Measurements from ENCODE around the gene CHERP. TPM values are rescaled to one million over a fixed set of nuclear protein-coding genes. Genes with fewer than 3 reads are reported as not detected.

CHERP gene
- total RNA-seq, 4 donors from 2014 or later = 11.4 to 26.4 (median 22.4) TPM

DNA sequence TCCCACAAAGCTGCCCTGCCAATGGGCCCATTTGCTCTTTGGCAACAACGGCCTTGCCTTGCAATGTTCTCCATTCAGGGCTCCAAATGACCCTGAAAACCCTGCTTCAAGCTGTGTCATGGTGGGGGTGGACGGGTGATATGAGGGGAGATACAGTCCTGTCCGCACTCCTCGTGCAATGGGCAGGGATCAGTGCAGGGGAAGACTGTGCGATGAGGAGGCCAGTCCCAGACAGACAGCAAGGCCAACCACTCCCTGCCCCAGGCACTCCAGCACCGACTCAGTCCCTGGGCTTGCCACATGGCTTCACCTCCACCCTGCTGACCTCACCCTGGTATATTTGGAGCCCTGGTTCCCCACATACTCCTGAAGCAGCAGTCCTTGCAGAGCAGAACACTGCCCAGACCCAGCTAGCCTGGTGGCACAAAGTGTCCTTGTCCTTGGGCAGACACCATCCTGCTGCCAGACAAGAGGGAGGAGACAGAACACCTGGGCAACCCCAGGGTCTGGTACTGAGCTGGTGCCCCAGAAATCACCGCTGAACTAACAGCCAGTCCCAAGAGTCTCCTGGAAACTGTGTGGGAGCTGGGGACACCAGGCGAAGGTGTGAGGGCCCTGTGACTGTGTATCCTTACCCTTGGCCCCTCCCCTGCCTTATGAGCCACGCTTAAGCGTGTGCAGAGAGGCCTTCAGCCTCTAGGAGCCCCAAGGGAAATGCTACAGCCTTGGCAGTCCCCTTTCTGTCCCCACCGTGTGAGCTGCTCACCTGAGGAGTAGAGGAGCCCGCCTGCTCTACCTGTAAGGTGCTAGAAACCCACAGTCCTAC is 39.1 kb upstream of the CHERP start:
- Histone ChIP-seq H3K9me3 (no peaks in the 10 kb centered on the region), H3K4me3 (no peak overlapping the region), H3K27ac (peak overlapping the region in 1 of 4 donors; percentile 55), H3K4me1 (peaks cover 8 to 52% (median 31%) of the 10 kb centered on the region in 4 donors), H3K36me3 (peaks cover 0 to 29% (median 0%) of the 10 kb centered on the region in 3 donors), H3K27me3 (no peaks in the 10 kb centered on the region)
- TF ChIP-seq, protein P1, sequence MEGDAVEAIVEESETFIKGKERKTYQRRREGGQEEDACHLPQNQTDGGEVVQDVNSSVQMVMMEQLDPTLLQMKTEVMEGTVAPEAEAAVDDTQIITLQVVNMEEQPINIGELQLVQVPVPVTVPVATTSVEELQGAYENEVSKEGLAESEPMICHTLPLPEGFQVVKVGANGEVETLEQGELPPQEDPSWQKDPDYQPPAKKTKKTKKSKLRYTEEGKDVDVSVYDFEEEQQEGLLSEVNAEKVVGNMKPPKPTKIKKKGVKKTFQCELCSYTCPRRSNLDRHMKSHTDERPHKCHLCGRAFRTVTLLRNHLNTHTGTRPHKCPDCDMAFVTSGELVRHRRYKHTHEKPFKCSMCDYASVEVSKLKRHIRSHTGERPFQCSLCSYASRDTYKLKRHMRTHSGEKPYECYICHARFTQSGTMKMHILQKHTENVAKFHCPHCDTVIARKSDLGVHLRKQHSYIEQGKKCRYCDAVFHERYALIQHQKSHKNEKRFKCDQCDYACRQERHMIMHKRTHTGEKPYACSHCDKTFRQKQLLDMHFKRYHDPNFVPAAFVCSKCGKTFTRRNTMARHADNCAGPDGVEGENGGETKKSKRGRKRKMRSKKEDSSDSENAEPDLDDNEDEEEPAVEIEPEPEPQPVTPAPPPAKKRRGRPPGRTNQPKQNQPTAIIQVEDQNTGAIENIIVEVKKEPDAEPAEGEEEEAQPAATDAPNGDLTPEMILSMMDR (IDR thresholded peaks at IDR 0.05) = no peak
- no peak for TF ChIP-seq POLR2A (IDR thresholded peaks at IDR 0.05)
- no peak for DNase-seq

DNA sequence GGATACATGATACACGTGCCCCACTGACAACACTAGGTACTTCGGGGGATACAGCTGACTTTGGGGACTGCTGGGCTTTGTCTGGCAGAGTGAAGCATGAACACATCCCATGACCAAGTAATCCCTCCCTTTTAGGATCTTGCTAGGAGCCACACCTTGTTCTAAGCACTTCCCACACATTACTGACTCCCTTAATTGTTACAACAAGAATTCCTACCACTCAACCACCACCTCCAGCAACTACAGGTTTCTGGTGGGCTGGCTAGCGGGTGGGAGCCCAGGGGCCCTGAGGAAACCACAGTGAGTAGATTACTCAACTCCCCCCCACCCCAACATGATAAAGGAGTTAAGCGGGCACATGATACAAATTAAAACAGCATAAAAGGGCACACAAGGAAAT is 37.1 kb upstream of the CHERP start:
- Histone ChIP-seq H3K27ac (no peak overlapping the region), H3K36me3 (peaks cover 0 to 39% (median 0%) of the 10 kb centered on the region in 3 donors), H3K4me3 (no peak overlapping the region)

DNA sequence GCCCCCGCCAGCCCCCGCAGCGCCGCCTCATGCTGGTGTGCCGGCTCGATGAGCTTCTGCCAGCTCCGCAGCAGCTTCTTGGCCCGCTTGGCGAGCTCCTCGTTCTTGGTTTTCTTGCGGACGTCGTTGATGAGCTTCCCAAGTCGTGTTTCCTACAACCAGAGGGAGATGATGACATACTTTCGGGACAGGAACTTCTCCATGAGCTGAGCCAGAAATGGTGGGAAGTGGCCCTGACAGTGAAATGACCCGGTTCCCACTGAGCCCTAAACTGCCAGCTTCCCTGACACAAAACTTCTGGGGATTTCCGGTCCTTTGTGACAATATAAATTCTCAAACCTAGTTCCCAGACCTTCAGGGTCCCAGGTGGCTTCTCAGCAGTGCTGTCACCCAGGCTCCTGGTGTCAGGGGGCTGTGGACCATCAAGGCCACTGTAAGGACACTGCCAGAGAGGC is 35.3 kb upstream of the CHERP start:
- H3K9me3 ChIP-seq = no peaks in the 10 kb centered on the region
- no peaks in the 10 kb centered on the region for H3K27me3 ChIP-seq
- no peak overlapping the region for H3K27ac ChIP-seq
- H3K4me3 ChIP-seq = no peak overlapping the region
- TF ChIP-seq, protein P1 (IDR thresholded peaks at IDR 0.05) = no peak
- no peak for TF ChIP-seq POLR2A (IDR thresholded peaks at IDR 0.05)
- H3K36me3 ChIP-seq = peaks cover 0 to 39% (median 0%) of the 10 kb centered on the region in 3 donors
- H3K4me1 ChIP-seq = peaks cover 0 to 38% (median 23%) of the 10 kb centered on the region in 4 donors
- no peak for DNase-seq

More for the DNA sequence above, 37.1 kb upstream of the CHERP start:
- no peak for TF ChIP-seq POLR2A (IDR thresholded peaks at IDR 0.05)
- TF ChIP-seq, protein P1 (IDR thresholded peaks at IDR 0.05) = no peak
- no peak for DNase-seq
- no peaks in the 10 kb centered on the region for H3K27me3 ChIP-seq
- H3K4me1 ChIP-seq = peaks cover 5 to 37% (median 22%) of the 10 kb centered on the region in 4 donors
- no peaks in the 10 kb centered on the region for H3K9me3 ChIP-seq

DNA sequence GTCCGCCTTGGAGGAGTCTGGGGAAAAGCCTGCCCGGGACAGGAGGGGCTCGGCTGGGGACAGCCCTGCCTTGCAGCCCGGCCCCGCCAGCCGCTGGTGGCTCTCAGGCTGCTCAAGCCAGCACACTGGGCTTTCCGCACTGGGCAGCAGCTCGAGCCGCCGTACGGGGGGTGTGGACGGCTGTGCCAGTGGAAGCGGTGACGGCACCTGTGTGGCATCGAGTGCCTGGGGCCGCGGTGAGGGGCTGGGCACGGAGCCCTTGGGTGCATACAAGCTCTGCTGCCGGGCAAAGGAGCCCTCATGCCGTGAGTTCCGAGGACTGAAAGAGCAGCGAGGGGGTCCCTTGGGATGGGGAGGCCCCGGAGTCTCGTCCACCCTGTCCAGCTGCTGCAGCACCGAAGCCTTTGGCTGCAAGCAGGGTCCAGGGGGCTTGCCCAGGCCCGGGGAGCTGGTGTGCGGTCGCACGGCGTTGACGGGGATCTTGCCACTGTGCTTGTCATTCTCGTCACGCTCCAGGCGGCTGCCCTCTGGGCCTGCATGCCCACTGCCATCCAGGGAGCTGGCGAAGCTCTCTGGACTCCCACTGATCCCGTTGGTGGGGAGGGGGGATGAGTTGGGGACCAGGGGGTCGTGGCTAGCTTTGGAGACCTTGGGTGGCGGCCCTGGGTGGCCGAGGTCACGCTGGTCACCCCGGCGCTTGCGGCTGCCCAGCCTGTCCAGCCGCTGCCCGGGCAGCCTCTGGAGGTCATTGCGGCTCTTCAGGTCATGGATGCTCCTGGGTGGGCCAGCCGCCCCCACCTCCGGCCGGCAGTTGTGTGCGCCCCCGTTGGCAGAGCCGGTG is 34.7 kb upstream of the CHERP start:
- no peak for DNase-seq
- TF ChIP-seq POLR2A (IDR thresholded peaks at IDR 0.05) = no peak
- TF ChIP-seq, protein P1 (IDR thresholded peaks at IDR 0.05) = no peak
- no peaks in the 10 kb centered on the region for H3K27me3 ChIP-seq
- peaks cover 0 to 32% (median 19%) of the 10 kb centered on the region in 4 donors for H3K4me1 ChIP-seq
- no peaks in the 10 kb centered on the region for H3K9me3 ChIP-seq
- H3K4me3 ChIP-seq = no peak overlapping the region
- peaks cover 0 to 39% (median 0%) of the 10 kb centered on the region in 3 donors for H3K36me3 ChIP-seq
- H3K27ac ChIP-seq = no peak overlapping the region

DNA sequence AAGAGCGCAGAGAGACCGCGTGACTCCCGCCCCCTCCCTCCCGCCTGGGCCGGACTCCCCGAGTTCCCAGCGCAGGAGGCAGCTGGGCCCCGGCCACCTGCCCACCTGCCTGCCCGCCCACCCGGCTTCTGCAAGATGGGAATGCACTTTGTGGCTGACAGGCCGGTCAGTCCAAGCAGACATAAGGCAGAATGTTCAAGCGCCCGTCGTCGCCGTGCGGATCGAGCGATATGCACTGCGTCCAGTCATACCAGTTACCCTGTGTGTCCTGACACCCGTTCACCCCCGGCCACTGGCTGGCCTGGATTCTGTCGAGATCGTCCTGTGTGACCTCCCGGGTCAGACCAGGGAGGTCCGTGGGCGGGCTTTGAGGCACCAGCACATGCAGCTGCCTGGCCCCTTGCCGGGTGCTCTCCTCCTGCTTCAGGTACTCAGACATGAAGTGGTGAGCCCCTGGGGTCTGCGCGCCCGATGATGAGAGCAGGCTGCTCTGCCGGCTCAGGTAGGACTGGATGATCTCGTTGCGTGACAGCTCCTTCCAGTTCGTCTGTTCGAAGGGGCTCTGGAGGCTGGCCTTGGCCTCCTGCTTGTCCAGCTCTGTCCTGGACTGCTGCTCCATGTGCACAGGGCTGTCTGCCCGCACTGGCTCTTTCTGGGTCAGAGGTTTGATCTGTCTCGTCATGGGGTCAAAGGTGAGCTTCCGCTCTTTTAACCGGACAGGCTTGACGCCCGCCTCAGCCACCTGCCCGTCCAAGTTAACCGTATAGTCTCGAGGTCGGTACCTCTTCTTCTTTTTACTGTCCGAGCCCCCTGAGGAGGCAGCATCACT is 33.8 kb upstream of the CHERP start:
- DNase-seq = no peak
- Histone ChIP-seq H3K27ac (no peak overlapping the region), H3K36me3 (peaks cover 0 to 39% (median 0%) of the 10 kb centered on the region in 3 donors), H3K4me3 (no peak overlapping the region), H3K4me1 (peaks cover 0 to 29% (median 21%) of the 10 kb centered on the region in 4 donors), H3K27me3 (no peaks in the 10 kb centered on the region), H3K9me3 (no peaks in the 10 kb centered on the region)
- TF ChIP-seq POLR2A (IDR thresholded peaks at IDR 0.05) = no peak
- TF ChIP-seq, protein P1 (IDR thresholded peaks at IDR 0.05) = no peak

Measured in Peyer's patch (tissue), 4 donors.